Measurements from ENCODE around the gene NUDT1. TPM values are rescaled to one million over a fixed set of nuclear protein-coding genes. Genes with fewer than 3 reads are reported as not detected.

Gene NUDT1
- total RNA-seq, 1 donor from 2014 or later = 10.2 TPM

DNA sequence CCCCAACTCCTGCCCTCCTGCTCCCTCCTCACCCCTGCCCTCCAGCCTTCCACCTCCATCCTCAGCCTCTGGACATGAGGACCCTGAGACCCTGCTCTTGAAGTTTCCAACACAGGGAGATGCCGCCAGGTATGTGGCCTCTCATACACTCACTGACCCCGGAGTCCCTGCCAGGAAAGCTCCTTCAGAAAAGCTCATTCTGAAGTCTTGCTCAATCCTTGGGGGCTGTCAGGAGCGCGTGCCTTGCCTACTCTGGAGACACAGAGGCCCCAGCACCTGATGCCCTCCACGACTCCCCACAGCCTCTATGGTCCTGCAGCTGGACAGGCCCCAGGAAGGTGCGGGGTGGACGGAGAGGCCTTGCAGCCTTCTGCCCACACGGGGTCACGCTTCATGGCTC, 11.0 kb downstream of the NUDT1 start:
- Histone ChIP-seq H3K9me3 (no peaks in the 10 kb centered on the region), H3K4me1 (peaks cover 15% of the 10 kb centered on the region), H3K27ac (no peak overlapping the region), H3K4me3 (no peak overlapping the region), H3K27me3 (ENCODE audit: low read depth) (no peaks in the 10 kb centered on the region), H3K36me3 (peaks cover 34% of the 10 kb centered on the region)
- ATAC-seq = peak; percentile 62 to 72
- intact Hi-C loops (cut with DNase I) = no loop called here
- TF ChIP-seq, protein P1, sequence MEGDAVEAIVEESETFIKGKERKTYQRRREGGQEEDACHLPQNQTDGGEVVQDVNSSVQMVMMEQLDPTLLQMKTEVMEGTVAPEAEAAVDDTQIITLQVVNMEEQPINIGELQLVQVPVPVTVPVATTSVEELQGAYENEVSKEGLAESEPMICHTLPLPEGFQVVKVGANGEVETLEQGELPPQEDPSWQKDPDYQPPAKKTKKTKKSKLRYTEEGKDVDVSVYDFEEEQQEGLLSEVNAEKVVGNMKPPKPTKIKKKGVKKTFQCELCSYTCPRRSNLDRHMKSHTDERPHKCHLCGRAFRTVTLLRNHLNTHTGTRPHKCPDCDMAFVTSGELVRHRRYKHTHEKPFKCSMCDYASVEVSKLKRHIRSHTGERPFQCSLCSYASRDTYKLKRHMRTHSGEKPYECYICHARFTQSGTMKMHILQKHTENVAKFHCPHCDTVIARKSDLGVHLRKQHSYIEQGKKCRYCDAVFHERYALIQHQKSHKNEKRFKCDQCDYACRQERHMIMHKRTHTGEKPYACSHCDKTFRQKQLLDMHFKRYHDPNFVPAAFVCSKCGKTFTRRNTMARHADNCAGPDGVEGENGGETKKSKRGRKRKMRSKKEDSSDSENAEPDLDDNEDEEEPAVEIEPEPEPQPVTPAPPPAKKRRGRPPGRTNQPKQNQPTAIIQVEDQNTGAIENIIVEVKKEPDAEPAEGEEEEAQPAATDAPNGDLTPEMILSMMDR (IDR thresholded peaks at IDR 0.05) = no peak
- DNase-seq = no peak

DNA sequence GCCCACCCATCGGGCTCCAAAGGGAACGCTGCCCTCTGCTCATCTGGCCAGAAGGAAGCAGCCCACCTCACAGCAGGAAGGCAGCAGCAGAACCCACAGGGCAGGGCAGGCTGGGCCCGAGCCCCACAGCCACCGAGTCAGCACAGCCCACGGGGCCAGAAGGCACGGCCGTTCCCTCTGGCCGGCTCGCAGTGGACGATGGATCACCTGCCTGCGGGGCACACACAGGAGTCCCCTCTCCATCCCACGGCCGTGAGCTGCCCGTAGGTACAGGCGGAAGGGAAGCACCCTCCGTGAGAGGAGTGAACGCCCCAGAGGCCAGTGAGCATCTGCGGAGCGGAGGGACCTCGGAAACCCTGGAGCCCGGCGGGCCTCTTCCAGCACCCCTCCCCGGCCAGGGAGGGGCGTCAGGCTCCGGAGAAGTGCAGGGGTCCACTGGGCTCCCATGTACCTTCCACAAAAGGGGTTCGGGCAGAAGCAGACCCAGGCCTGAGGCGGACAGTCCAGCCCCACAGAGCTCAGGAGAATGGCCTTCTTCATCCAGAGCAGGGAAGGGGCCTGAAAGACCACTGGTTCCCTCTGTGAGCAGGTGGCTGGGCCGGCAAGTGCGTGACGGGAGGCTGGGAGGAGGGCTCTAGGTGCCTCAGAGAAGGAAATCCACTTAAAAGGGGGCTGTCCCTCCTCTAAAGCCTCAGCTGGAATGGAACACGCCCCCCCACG, 11.7 kb downstream of the NUDT1 start:
- no peaks in the 10 kb centered on the region for H3K27me3 ChIP-seq (ENCODE audit: low read depth)
- H3K4me3 ChIP-seq = no peak overlapping the region
- peaks cover 11% of the 10 kb centered on the region for H3K4me1 ChIP-seq
- peaks cover 36% of the 10 kb centered on the region for H3K36me3 ChIP-seq
- no peaks in the 10 kb centered on the region for H3K9me3 ChIP-seq
- intact Hi-C loops (cut with DNase I) = no loop called here
- DNase-seq (no peak), ATAC-seq (no peak)
- no peak overlapping the region for H3K27ac ChIP-seq
- TF ChIP-seq, protein P1 (IDR thresholded peaks at IDR 0.05) = no peak

- Histone ChIP-seq H3K27ac (no peak overlapping the region), H3K9me3 (no peaks in the 10 kb centered on the region), H3K4me3 (no peak overlapping the region), H3K36me3 (peaks cover 39% of the 10 kb centered on the region), H3K4me1 (peaks cover 2% of the 10 kb centered on the region), H3K27me3 (ENCODE audit: low read depth) (no peaks in the 10 kb centered on the region)
- DNase-seq (no peak), ATAC-seq (no peak)
- intact Hi-C loops (cut with DNase I) = no loop called here
- TF ChIP-seq, protein P1 (IDR thresholded peaks at IDR 0.05) = no peak
Observed at GRCh38 chr7:2254429-2255144, 12.6 kb downstream of the NUDT1 start.

DNA sequence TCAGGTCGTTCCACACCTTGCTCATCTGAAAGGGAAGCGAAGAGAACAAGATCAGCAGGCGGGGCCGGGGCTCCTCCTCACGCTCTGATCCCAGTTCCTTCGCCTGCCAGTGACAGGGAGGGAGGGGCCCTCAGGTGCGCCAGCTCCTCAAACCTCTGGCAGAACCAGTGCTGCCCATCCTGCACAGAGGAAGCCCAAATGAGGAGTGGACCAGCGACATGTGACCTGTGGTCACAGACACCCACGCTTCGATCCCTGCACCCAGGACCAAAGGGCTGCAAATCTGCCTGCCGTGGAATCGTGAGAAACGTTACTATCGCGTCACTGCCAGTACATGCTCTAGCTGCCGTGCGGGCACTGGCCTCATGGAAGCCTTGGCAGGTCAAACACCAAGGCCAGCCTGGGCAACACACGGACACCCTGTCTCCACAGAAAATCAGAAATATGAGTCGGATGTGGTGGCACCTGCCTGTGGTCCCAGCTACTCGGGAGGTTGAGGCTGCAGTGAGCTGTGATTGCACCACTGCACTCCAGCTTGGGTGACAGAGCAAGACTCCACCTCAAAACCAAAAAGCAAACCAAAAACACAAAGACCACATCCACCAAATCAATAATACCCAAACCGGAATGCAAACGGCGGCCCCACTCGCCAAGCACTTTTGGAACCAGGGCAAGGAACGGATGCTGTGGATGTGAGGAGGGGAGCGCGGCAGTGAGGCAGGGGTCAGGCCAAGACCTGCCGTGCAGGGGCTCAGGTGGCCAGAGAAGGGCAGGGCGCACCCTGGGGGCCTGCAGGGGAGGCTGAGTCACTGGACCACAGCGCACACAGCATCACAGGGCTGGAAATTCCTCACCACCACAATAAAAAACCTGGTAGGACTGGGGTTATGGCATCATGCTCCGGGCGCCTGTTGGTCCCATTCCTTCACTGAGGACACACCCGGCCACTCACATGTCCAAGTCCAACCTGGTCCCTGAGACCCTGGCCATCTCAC, 13.4 kb downstream of the NUDT1 start:
- TF ChIP-seq, protein P1 (IDR thresholded peaks at IDR 0.05) = no peak
- Histone ChIP-seq H3K27ac (no peak overlapping the region), H3K4me3 (no peak overlapping the region), H3K4me1 (no peaks in the 10 kb centered on the region), H3K27me3 (ENCODE audit: low read depth) (no peaks in the 10 kb centered on the region), H3K36me3 (peaks cover 39% of the 10 kb centered on the region), H3K9me3 (no peaks in the 10 kb centered on the region)
- no peak for DNase-seq
- ATAC-seq = no peak
- intact Hi-C loops (cut with DNase I) = no loop called here

DNA sequence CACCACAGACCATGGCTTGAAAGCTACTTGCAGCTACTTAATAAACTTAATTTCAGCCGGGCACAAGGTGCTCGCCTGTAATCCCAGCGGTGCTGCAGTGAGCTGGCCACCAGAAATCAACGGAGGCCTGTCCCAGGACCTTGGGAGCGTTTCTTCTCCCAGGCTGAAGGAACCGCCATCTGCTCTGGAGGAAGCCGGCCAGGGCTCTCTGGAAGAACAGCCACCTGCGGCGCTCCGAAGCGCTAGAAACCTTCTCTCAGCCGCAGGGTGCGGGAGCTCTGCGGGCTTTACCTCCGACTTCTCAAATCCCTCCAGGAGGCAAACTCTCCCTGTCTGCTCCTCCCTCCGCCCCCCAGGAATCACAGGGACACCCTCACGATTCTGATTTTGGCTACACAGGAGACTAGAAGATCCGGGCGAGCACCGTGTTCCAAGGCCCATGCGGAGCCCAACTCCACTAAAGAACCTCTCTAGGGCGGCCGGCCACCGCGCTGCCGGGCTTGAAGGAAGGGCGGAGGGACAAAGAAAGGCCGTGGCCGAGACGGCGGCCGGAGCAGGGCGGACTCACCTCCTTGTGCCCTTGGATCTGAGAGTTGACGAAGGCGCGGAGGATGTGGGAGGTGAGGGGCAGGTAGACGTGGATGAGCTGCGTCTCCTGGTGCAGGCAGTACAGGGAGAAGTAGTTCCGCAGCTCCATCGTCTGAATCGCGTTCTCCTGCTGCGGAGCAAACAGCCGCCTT, 14.4 kb downstream of the NUDT1 start:
- H3K27me3 ChIP-seq (ENCODE audit: low read depth) = no peaks in the 10 kb centered on the region
- H3K4me3 ChIP-seq = no peak overlapping the region
- no peaks in the 10 kb centered on the region for H3K9me3 ChIP-seq
- ATAC-seq = no peak
- DNase-seq = no peak
- H3K27ac ChIP-seq = no peak overlapping the region
- no peaks in the 10 kb centered on the region for H3K4me1 ChIP-seq
- H3K36me3 ChIP-seq = peaks cover 39% of the 10 kb centered on the region
- intact Hi-C loops (cut with DNase I) = no loop called here
- TF ChIP-seq, protein P1 (IDR thresholded peaks at IDR 0.05) = no peak
